NT2/D1 (cell line): ENCODE data around the gene RIOK2.

Source experiments
- DNase-seq: peaks from one replicate; pipeline ENCODE4 v3.0.0-alpha.2; 2011; ENCODE audit warnings: low read depth, low spot score
- H3K27me3 ChIP-seq: 2 replicates; pipeline ENCODE4 v1.6.0; 2011; ENCODE audit warnings: mild to moderate bottlenecking; ENCODE audit not compliant: insufficient read length, insufficient read depth
- H3K36me3 ChIP-seq: 2 replicates; pipeline ENCODE4 v1.6.1; 2011; ENCODE audit warnings: mild to moderate bottlenecking, low read length, mixed read lengths; ENCODE audit not compliant: insufficient read depth, insufficient read length
- H3K4me1 ChIP-seq: 2 replicates; pipeline ENCODE4 v1.5.1; 2011; ENCODE audit not compliant: insufficient read depth, insufficient read length
- H3K4me3 ChIP-seq: 2 replicates; pipeline ENCODE4 v1.5.1; 2011; ENCODE audit warnings: low read depth; ENCODE audit not compliant: insufficient read length
- H3K9ac ChIP-seq: 2 replicates; pipeline ENCODE4 v1.6.0; 2011; ENCODE audit warnings: low read depth; ENCODE audit not compliant: insufficient read length
- H3K9me3 ChIP-seq: 2 replicates; pipeline ENCODE4 v1.5.1; 2011; ENCODE audit warnings: mild to moderate bottlenecking, low read length; ENCODE audit not compliant: insufficient read depth
- SUZ12 ChIP-seq: IDR thresholded peaks from 2 replicates; pipeline ENCODE4 v1.6.1; 2011; ENCODE audit not compliant: insufficient read length, insufficient read depth; ENCODE audit errors: extremely low read depth
- YY1 ChIP-seq: IDR thresholded peaks from 2 replicates; pipeline ENCODE4 v1.6.1; 2011; ENCODE audit not compliant: insufficient read length, insufficient read depth
- ZNF274 ChIP-seq: IDR thresholded peaks from 2 replicates; pipeline ENCODE4 v1.6.1; 2011; ENCODE audit warnings: mild to moderate bottlenecking, low read depth, low read length

The RIOK2 gene

DNA sequence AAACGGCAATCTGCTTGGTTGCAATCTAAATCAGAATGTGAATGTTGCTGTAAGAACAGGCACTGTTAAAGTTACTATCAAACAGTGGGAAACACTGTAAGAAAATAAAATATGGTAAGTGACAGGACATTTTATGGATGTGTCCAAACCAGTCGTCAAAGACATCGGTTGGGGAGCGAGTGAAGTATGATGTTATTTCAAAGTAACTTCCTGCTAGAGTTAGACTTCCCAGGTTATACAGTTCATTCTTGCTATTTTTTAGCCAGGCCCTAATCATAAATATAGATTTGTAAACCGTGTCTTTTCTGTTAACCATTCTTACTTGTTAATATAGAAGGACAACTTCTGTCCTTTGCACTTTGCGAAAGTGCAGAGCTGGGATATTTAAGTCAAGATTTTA lies 70.8 kb downstream of the RIOK2 start:
- H3K36me3 ChIP-seq, result no peaks in the 10 kb centered on the region
- H3K27me3 ChIP-seq, result no peaks in the 10 kb centered on the region
- DNase-seq, result no peak
- no peaks in the 10 kb centered on the region for H3K4me1 ChIP-seq
- H3K9me3 ChIP-seq, result no peaks in the 10 kb centered on the region
- no peak overlapping the region for H3K9ac ChIP-seq
- no peak overlapping the region for H3K4me3 ChIP-seq
- TF ChIP-seq ZNF274 (no peak), YY1 (no peak), SUZ12 (no peak)

DNA sequence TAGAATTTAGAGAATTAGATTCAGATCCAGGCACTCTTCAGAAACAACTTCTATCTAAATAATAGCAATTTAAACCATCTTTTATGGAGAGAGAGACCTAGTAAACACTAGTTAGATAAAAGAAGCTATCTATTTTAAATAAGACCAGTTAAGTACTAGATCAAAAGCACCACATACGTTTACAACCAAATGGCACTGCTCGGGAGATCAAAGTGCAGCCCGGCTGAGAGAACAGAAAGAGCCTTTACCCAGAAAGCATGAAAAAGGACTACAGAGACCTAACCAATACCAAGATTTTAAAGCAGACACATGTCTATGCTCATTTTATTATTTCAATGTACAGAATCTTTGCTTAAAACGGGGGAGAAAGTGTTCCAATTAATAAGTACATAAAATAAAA lies 71.4 kb downstream of the RIOK2 start:
- TF ChIP-seq YY1 (no peak), ZNF274 (no peak), SUZ12 (no peak)
- DNase-seq, result no peak

DNA sequence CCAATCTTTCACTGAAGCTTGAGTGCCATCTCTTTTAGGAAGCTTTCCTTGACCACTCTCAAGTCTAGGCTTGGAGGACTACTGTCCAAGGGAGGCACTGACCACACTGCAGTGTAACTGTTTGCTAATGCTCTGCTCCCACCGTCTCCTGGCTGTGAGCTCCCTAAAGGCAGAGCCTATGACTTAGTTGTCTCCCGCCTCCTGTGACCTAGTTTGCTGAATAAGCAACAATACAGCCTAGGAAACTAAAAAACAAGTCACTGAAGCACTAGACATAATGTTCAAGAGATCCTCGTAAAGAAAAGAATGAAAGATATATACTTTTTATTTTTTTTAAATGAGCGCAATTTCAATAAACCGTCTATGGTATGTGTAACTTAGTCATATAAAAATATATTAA lies 72.0 kb downstream of the RIOK2 start:
- TF ChIP-seq SUZ12 (no peak), ZNF274 (no peak), YY1 (no peak)
- no peaks in the 10 kb centered on the region for H3K36me3 ChIP-seq
- H3K9me3 ChIP-seq, result no peaks in the 10 kb centered on the region
- H3K9ac ChIP-seq, result no peak overlapping the region
- no peaks in the 10 kb centered on the region for H3K27me3 ChIP-seq
- no peak for DNase-seq
- H3K4me3 ChIP-seq, result no peak overlapping the region
- H3K4me1 ChIP-seq, result no peaks in the 10 kb centered on the region

More for the DNA sequence above, 71.4 kb downstream of the RIOK2 start:
- H3K36me3 ChIP-seq, result no peaks in the 10 kb centered on the region
- H3K4me3 ChIP-seq, result no peak overlapping the region
- no peaks in the 10 kb centered on the region for H3K9me3 ChIP-seq
- no peaks in the 10 kb centered on the region for H3K27me3 ChIP-seq
- H3K4me1 ChIP-seq, result no peaks in the 10 kb centered on the region
- no peak overlapping the region for H3K9ac ChIP-seq
